ENCODE results near the gene PEX11A.

The PEX11A gene

GRCh38 chr15:89633585-89633984 lies 57.0 kb downstream of the PEX11A start:
- TF ChIP-seq TOX (CRISPR knock-in tag; IDR thresholded peaks at IDR 0.05; ENCODE audit: borderline replicate concordance) (no peak), SNAI2 (CRISPR knock-in tag; IDR thresholded peaks at IDR 0.05) (no peak), ZFP30 (CRISPR knock-in tag; IDR thresholded peaks at IDR 0.05) (no peak), PATZ1 (CRISPR knock-in tag; IDR thresholded peaks at IDR 0.05; ENCODE audit: borderline replicate concordance) (no peak), ZFP3 (CRISPR knock-in tag; IDR thresholded peaks at IDR 0.05) (no peak), TCF4 (CRISPR knock-in tag; IDR thresholded peaks at IDR 0.05; ENCODE audit: borderline replicate concordance) (no peak), CSDC2 (CRISPR knock-in tag; IDR thresholded peaks at IDR 0.05) (no peak), BACH2 (CRISPR knock-in tag; IDR thresholded peaks at IDR 0.05; ENCODE audit: borderline replicate concordance) (no peak), GLIS3 (CRISPR knock-in tag; IDR thresholded peaks at IDR 0.05) (no peak), CSRNP3 (CRISPR knock-in tag; IDR thresholded peaks at IDR 0.05) (no peak), PPARA (CRISPR knock-in tag; IDR thresholded peaks at IDR 0.05; ENCODE audit: borderline replicate concordance) (no peak), POU6F1 (CRISPR knock-in tag; IDR thresholded peaks at IDR 0.05; ENCODE audit: borderline replicate concordance, low read depth) (no peak), OSR1 (CRISPR knock-in tag; IDR thresholded peaks at IDR 0.05) (no peak), RARB (CRISPR knock-in tag; IDR thresholded peaks at IDR 0.05) (no peak), CREB5 (CRISPR knock-in tag; IDR thresholded peaks at IDR 0.05; ENCODE audit: low read depth) (no peak), ESRRG (CRISPR knock-in tag; IDR thresholded peaks at IDR 0.05) (no peak), ZNF8 (CRISPR knock-in tag; IDR thresholded peaks at IDR 0.05) (no peak)
- ATAC-seq: no peak

- no peak for TF ChIP-seq ZFP3 (CRISPR knock-in tag; IDR thresholded peaks at IDR 0.05)
- TF ChIP-seq OSR1 (CRISPR knock-in tag; IDR thresholded peaks at IDR 0.05): no peak
- no peak for TF ChIP-seq CREB5 (CRISPR knock-in tag; IDR thresholded peaks at IDR 0.05; ENCODE audit: low read depth)
- no peak for ATAC-seq
Measured at GRCh38 chr15:89632563-89633430, 57.8 kb downstream of the PEX11A start.

- no peak for ATAC-seq
- no peak for TF ChIP-seq ZNF565 (CRISPR knock-in tag; conservative IDR thresholded peaks at IDR 0.05; ENCODE audit: low read depth)
- TF ChIP-seq CREB5 (CRISPR knock-in tag; IDR thresholded peaks at IDR 0.05; ENCODE audit: low read depth): no peak
- no peak for TF ChIP-seq ESRRG (CRISPR knock-in tag; IDR thresholded peaks at IDR 0.05)
- TF ChIP-seq BACH2 (CRISPR knock-in tag; IDR thresholded peaks at IDR 0.05; ENCODE audit: borderline replicate concordance): no peak
- no peak for TF ChIP-seq ARNTL (CRISPR knock-in tag; IDR thresholded peaks at IDR 0.05; ENCODE audit: borderline replicate concordance, low read depth)
- TF ChIP-seq ZFP3 (CRISPR knock-in tag; IDR thresholded peaks at IDR 0.05): no peak
- TF ChIP-seq ZNF70 (CRISPR knock-in tag; IDR thresholded peaks at IDR 0.05): no peak
- no peak for TF ChIP-seq GLIS3 (CRISPR knock-in tag; IDR thresholded peaks at IDR 0.05)
- TF ChIP-seq PATZ1 (CRISPR knock-in tag; IDR thresholded peaks at IDR 0.05; ENCODE audit: borderline replicate concordance): no peak
- TF ChIP-seq TCF4 (CRISPR knock-in tag; IDR thresholded peaks at IDR 0.05; ENCODE audit: borderline replicate concordance): no peak
- no peak for TF ChIP-seq RARB (CRISPR knock-in tag; IDR thresholded peaks at IDR 0.05)
- TF ChIP-seq CSRNP3 (CRISPR knock-in tag; IDR thresholded peaks at IDR 0.05): no peak
- TF ChIP-seq TOX (CRISPR knock-in tag; IDR thresholded peaks at IDR 0.05; ENCODE audit: borderline replicate concordance): no peak
Measured at GRCh38 chr15:89631902-89632264, 58.7 kb downstream of the PEX11A start.

Measured in SK-N-SH treated with all-trans-retinoic acid at 6 μM for 48 hours (cell line).